ENCODE results near the gene RINL.
"Not testable (repeated sequence)": the region's sequence is repeated elsewhere in the genome, so short reads cannot be mapped to it uniquely, and the experiment has no call there.

Gene RINL

GRCh38 chr19:38904581-38905539 is 26.8 kb upstream of the RINL start:
- no peak for DNase-seq

- no peak for DNase-seq
Measured at GRCh38 chr19:38901683-38902082, 23.6 kb upstream of the RINL start.

GRCh38 chr19:38900743-38901190 is 22.7 kb upstream of the RINL start:
- DNase-seq = no peak

- no peak for DNase-seq
Measured at GRCh38 chr19:38900202-38900629, 22.1 kb upstream of the RINL start.

GRCh38 chr19:38899447-38900201 is 21.5 kb upstream of the RINL start, which contains the start of the genes NFKBIB and SIRT2:
TSS of gene NFKBIB (plus strand) at chr19:38899969. CDS start at chr19:38900033, 64 bp downstream.
TSS of gene SIRT2 (minus strand) at chr19:38899618. CDS start at chr19:38899521, 97 bp downstream.
- DNase-seq = peak; percentile 99

GRCh38 chr19:38898788-38899446 is 20.8 kb upstream of the RINL start:
- DNase-seq = no peak

GRCh38 chr19:38894968-38895367 is 16.9 kb upstream of the RINL start:
- no peak for DNase-seq

GRCh38 chr19:38893341-38893771 is 15.3 kb upstream of the RINL start:
- DNase-seq = no peak

GRCh38 chr19:38892841-38893240 is 14.8 kb upstream of the RINL start:
- DNase-seq = no peak

- DNase-seq = no peak
Measured at GRCh38 chr19:38891771-38892170, 13.7 kb upstream of the RINL start.

GRCh38 chr19:38890686-38891085 is 12.6 kb upstream of the RINL start:
- DNase-seq = no peak

- DNase-seq = no peak
Measured at GRCh38 chr19:38889803-38890202, 11.7 kb upstream of the RINL start.

GRCh38 chr19:38888876-38889275 is 10.8 kb upstream of the RINL start:
- no peak for DNase-seq

GRCh38 chr19:38884691-38885090 is 6.6 kb upstream of the RINL start:
- not testable (repeated sequence) for DNase-seq

GRCh38 chr19:38883286-38883685 is 5.2 kb upstream of the RINL start:
- no peak for DNase-seq

GRCh38 chr19:38880882-38881609 is 3.0 kb upstream of the RINL start:
- no peak for DNase-seq

GRCh38 chr19:38880076-38880881 is 2.2 kb upstream of the RINL start:
- DNase-seq = no peak

GRCh38 chr19:38879400-38879751 is 1.3 kb upstream of the RINL start:
- no peak for DNase-seq

GRCh38 chr19:38878575-38879399 is 712 bp upstream of the RINL start:
- DNase-seq = no peak

GRCh38 chr19:38875656-38876395 is 2.2 kb downstream of the RINL start:
- DNase-seq = no peak
